ENCODE measurements around the gene SLC2A11.

- TF ChIP-seq CTCF (IDR thresholded peaks at IDR 0.05) (no peak), POLR2A (IDR thresholded peaks at IDR 0.05) (no peak)
Measured at GRCh38 chr22:23913306-23913660, 55.6 kb downstream of the SLC2A11 start.
